ENCODE measurements around the gene RPN2.

Gene RPN2

DNA sequence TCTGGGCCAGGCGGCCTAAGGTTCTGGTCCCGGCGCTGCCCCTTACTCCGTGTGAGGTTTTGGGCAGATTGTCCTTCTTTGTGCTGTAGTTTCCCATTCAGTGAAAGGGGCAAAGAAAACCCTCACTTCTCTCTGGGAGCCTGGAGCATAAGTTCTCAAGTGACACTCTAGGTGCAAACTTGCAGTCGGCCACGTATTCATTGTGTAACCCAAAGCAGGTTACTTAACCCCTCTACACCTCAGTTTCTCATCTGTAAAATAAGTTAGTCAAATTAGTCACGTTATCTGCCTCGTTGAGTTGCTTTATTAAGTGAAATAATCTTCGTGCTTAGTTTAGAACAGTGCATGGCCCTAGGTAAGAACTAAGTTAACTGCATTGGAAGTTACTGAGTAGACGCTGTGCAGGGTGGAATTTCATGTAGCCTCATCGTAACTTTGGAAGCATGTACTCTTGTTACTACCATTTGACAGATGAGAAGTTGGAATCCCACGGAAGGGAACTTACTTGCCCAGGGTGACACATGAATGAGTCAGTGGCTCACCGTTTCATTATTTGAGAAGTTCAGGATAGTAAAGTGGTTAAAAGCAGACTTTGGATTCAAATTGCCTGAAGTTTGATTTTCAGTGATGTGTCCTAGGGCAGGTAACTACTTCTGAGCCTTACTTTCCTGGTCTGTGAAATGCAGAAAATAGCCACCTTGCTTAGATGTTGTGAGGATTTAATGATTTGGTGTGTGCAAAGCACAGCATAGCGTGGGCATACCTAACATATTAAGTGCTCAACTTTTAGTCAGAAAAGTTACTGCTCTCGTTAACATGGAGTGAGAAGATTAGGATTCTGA, 774 bp downstream of the RPN2 start:
- peaks cover 55% of the 10 kb centered on the region for H3K79me2 ChIP-seq (ENCODE audit: insufficient read depth, low read length)
- H3K9ac ChIP-seq (ENCODE audit: low read length): peak overlapping the region; percentile 85
- H2AFZ ChIP-seq (ENCODE audit: low read depth, low read length, severe bottlenecking): no peak overlapping the region
- H3K4me3 ChIP-seq (ENCODE audit: insufficient read depth, low read length, poor library complexity, severe bottlenecking): peak overlapping the region; percentile 71
- H3K27ac ChIP-seq (ENCODE audit: low read depth, low read length): peak overlapping the region; percentile 71
- no peak for TF ChIP-seq EZH2phosphoT487 (conservative IDR thresholded peaks at IDR 0.05; ENCODE audit: low read length)
- no peak for TF ChIP-seq CTCF (IDR thresholded peaks at IDR 0.05; ENCODE audit: insufficient read depth, low read length, poor library complexity, severe bottlenecking)
- H3K27me3 ChIP-seq (ENCODE audit: low read length): no peaks in the 10 kb centered on the region
- no peaks in the 10 kb centered on the region for H3K36me3 ChIP-seq (ENCODE audit: low read length)
- H4K20me1 ChIP-seq (ENCODE audit: low read depth, low read length): peaks cover 5% of the 10 kb centered on the region; the same call in 1 of the 2 replicates
- H3K4me2 ChIP-seq (ENCODE audit: low read depth, low read length, poor library complexity, severe bottlenecking): peak overlapping the region; percentile 89
- H3K9me2 ChIP-seq (replicated peaks; ENCODE audit: insufficient read depth, low read length): no peaks in the 10 kb centered on the region
- peaks cover 5% of the 10 kb centered on the region; the same call in 1 of the 2 replicates for H3F3A ChIP-seq (ENCODE audit: insufficient read depth)
- H3K9me3 ChIP-seq (ENCODE audit: insufficient read depth, low read length): no peaks in the 10 kb centered on the region

DNA sequence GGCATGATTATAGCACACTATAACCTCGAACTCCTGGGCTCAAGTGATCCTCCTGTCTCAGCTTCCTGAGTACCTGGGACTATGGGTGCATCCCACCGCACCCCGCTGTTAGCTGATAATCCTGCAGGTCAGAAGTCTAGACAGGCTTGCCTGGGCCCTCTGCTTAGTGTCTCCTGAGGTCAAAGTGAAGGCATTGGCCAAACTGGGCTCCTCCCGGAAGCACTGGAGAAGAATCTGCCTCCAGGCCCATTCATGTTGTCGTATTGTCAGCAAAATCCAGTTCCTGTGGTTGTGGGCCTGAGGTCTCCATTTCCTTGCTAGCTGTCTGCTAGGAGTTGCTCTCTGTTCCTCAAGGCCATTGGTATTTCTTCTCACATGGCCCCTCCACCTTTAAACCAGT, 6.6 kb downstream of the RPN2 start:
- Histone ChIP-seq H3K4me2 (ENCODE audit: low read depth, low read length, poor library complexity, severe bottlenecking) (no peak overlapping the region), H3K36me3 (ENCODE audit: low read length) (peaks cover 5% of the 10 kb centered on the region; the same call in 1 of the 2 replicates), H3K9ac (ENCODE audit: low read length) (no peak overlapping the region), H3K27ac (ENCODE audit: low read depth, low read length) (no peak overlapping the region), H3K9me3 (ENCODE audit: insufficient read depth, low read length) (no peaks in the 10 kb centered on the region), H3K27me3 (ENCODE audit: low read length) (no peaks in the 10 kb centered on the region), H3F3A (ENCODE audit: insufficient read depth) (0 out of 2 replicates have a peak, but pooled peaks cover under 1% of the 10 kb centered on the region), H3K79me2 (ENCODE audit: insufficient read depth, low read length) (peaks cover 91% of the 10 kb centered on the region), H3K9me2 (replicated peaks; ENCODE audit: insufficient read depth, low read length) (no peaks in the 10 kb centered on the region), H4K20me1 (ENCODE audit: low read depth, low read length) (peaks cover 7% of the 10 kb centered on the region; the same call in 1 of the 2 replicates), H3K4me3 (ENCODE audit: insufficient read depth, low read length, poor library complexity, severe bottlenecking) (no peak overlapping the region), H2AFZ (ENCODE audit: low read depth, low read length, severe bottlenecking) (no peak overlapping the region)
- TF ChIP-seq EZH2phosphoT487 (conservative IDR thresholded peaks at IDR 0.05; ENCODE audit: low read length): no peak
- TF ChIP-seq CTCF (IDR thresholded peaks at IDR 0.05; ENCODE audit: insufficient read depth, low read length, poor library complexity, severe bottlenecking): no peak

- peaks cover 92% of the 10 kb centered on the region for H3K79me2 ChIP-seq (ENCODE audit: insufficient read depth, low read length)
- peaks cover 5% of the 10 kb centered on the region; the same call in 1 of the 2 replicates for H3K36me3 ChIP-seq (ENCODE audit: low read length)
- no peaks in the 10 kb centered on the region for H3K27me3 ChIP-seq (ENCODE audit: low read length)
Observed at GRCh38 chr20:37188787-37189186, 9.7 kb downstream of the RPN2 start.

More at GRCh38 chr20:37188787-37189186, 9.7 kb downstream of the RPN2 start:
- Histone ChIP-seq H2AFZ (ENCODE audit: low read depth, low read length, severe bottlenecking) (no peak overlapping the region), H3K9me3 (ENCODE audit: insufficient read depth, low read length) (no peaks in the 10 kb centered on the region), H4K20me1 (ENCODE audit: low read depth, low read length) (peaks cover 13% of the 10 kb centered on the region), H3K4me3 (ENCODE audit: insufficient read depth, low read length, poor library complexity, severe bottlenecking) (no peak overlapping the region), H3K9me2 (replicated peaks; ENCODE audit: insufficient read depth, low read length) (no peaks in the 10 kb centered on the region), H3K4me2 (ENCODE audit: low read depth, low read length, poor library complexity, severe bottlenecking) (no peak overlapping the region), H3K9ac (ENCODE audit: low read length) (no peak overlapping the region), H3K27ac (ENCODE audit: low read depth, low read length) (no peak overlapping the region), H3F3A (ENCODE audit: insufficient read depth) (0 out of 2 replicates have a peak, but pooled peaks cover 2% of the 10 kb centered on the region)
- TF ChIP-seq EZH2phosphoT487 (conservative IDR thresholded peaks at IDR 0.05; ENCODE audit: low read length) (no peak), CTCF (IDR thresholded peaks at IDR 0.05; ENCODE audit: insufficient read depth, low read length, poor library complexity, severe bottlenecking) (no peak)

Measured in SU-DHL-6 (cell line).